Mucosa of descending colon (tissue), 3 donors: Measurements from ENCODE around the gene CREB3. TPM values are rescaled to one million over a fixed set of nuclear protein-coding genes. Genes with fewer than 3 reads are reported as not detected.
A peak's percentile ranks its signal among the peaks of the same experiment; 100 is the strongest.

Experiments used
- ATAC-seq: fragments of 200-7000 bp; cut with Tn5 transposase; one replicate; pipeline ENCODE4 v1.9.1; 2020; ENCODE audit warnings: mild to moderate bottlenecking, moderate library complexity
- DNase-seq, 3 donors: peaks; one replicate each; pipeline ENCODE4 v3.0.0-alpha.2; 2020
- H3K36me3 ChIP-seq: fragments of 200-600 bp; one replicate; pipeline ENCODE4 v1.8.0; 2021; ENCODE audit warnings: low read depth, mild to moderate bottlenecking
- H3K4me1 ChIP-seq: fragments of 200-600 bp; one replicate; pipeline ENCODE4 v1.8.0; 2021; ENCODE audit warnings: low read depth, mild to moderate bottlenecking
- H3K4me3 ChIP-seq: fragments of 200-600 bp; one replicate; pipeline ENCODE4 v1.8.0; 2021; ENCODE audit warnings: mild to moderate bottlenecking
- H3K9me3 ChIP-seq: fragments of 200-600 bp; one replicate; pipeline ENCODE4 v1.8.0; 2021; ENCODE audit warnings: mild to moderate bottlenecking
- CTCF ChIP-seq: fragments of 200-600 bp; IDR thresholded peaks from one replicate; pipeline ENCODE4 v1.8.0; 2022; ENCODE audit warnings: antibody characterized with exemption, mild to moderate bottlenecking
- intact Hi-C, 2 donors: fragments of 100-400 bp; cut with DNase I in 1 of 2; cut with micrococcal nuclease in 1 of 2; formaldehyde crosslinking; loops; one replicate each; pipeline versions ENCODE4 v1.11.0 to v1.11.1; 2022; cut with DNase I, micrococcal nuclease
- total RNA-seq, 3 donors: library from RNA; stranded (reverse); fragmentation: NEBNext Ultra II Directional in 2 of 3; extraction: Animal tissue kit (Norgen Biotek cat#: 25700) in 2 of 3; gene quantifications; one replicate each; pipeline versions ENCODE4 v1.2.1 to v1.2.4, GENCODE V29; 2021 to 2023
- donor health status: DM: no; HTN: no; CAD: no; lungs with moderate emphysema.
- donor health status: DM: no; HTN: no; CAD: no.
- donor health status: DM: no; HTN: yes; CAD: no.

Gene CREB3
- total RNA-seq, 3 donors from 2014 or later: 28.2 to 47.7 (median 34.3) TPM

- TF ChIP-seq CTCF: no peak
- DNase-seq (no peak), ATAC-seq (no peak)
- no peak overlapping the region for H3K4me3 ChIP-seq
- H3K9me3 ChIP-seq: no peaks in the 10 kb centered on the region
- H3K36me3 ChIP-seq: peaks cover 21% of the 10 kb centered on the region
- no peaks in the 10 kb centered on the region for H3K4me1 ChIP-seq
- intact Hi-C loops: no loop called here
These were observed 17.8 kb upstream of the CREB3 start for GRCh38 chr9:35714579-35715252.

- no peak overlapping the region for H3K4me3 ChIP-seq
- H3K9me3 ChIP-seq: no peaks in the 10 kb centered on the region
- ATAC-seq: no peak
- intact Hi-C loops: no loop called here
- no peaks in the 10 kb centered on the region for H3K4me1 ChIP-seq
- no peak for DNase-seq
- TF ChIP-seq CTCF: no peak
- H3K36me3 ChIP-seq: peaks cover 29% of the 10 kb centered on the region
These were observed 16.2 kb upstream of the CREB3 start for GRCh38 chr9:35716230-35716629.

GRCh38 chr9:35717132-35717870 is 15.2 kb upstream of the CREB3 start:
- peaks cover 30% of the 10 kb centered on the region for H3K36me3 ChIP-seq
- intact Hi-C loops: no loop called here
- TF ChIP-seq CTCF: no peak
- no peak overlapping the region for H3K4me3 ChIP-seq
- no peak for DNase-seq
- H3K4me1 ChIP-seq: no peaks in the 10 kb centered on the region
- H3K9me3 ChIP-seq: no peaks in the 10 kb centered on the region
- ATAC-seq: no peak

- ATAC-seq (peak; percentile 65), DNase-seq (no peak)
- no peaks in the 10 kb centered on the region for H3K4me1 ChIP-seq
- TF ChIP-seq CTCF: no peak
- peaks cover 37% of the 10 kb centered on the region for H3K36me3 ChIP-seq
- no peaks in the 10 kb centered on the region for H3K9me3 ChIP-seq
- intact Hi-C loops: no loop called here
- no peak overlapping the region for H3K4me3 ChIP-seq
These were observed 13.6 kb upstream of the CREB3 start for GRCh38 chr9:35718721-35719511.

- H3K4me3 ChIP-seq: no peak overlapping the region
- no peaks in the 10 kb centered on the region for H3K9me3 ChIP-seq
- no peak for TF ChIP-seq CTCF
- H3K4me1 ChIP-seq: no peaks in the 10 kb centered on the region
- H3K36me3 ChIP-seq: peaks cover 37% of the 10 kb centered on the region
- DNase-seq (no peak), ATAC-seq (no peak)
- intact Hi-C loops: no loop called here
These were observed 12.9 kb upstream of the CREB3 start for GRCh38 chr9:35719546-35719945.
